ENCODE results near the gene TDRD3. TPM values are rescaled to one million over a fixed set of nuclear protein-coding genes. Genes with fewer than 3 reads are reported as not detected.

The TDRD3 gene
- total RNA-seq, 1 experiment from 2014 or later, result 21.4 TPM

DNA sequence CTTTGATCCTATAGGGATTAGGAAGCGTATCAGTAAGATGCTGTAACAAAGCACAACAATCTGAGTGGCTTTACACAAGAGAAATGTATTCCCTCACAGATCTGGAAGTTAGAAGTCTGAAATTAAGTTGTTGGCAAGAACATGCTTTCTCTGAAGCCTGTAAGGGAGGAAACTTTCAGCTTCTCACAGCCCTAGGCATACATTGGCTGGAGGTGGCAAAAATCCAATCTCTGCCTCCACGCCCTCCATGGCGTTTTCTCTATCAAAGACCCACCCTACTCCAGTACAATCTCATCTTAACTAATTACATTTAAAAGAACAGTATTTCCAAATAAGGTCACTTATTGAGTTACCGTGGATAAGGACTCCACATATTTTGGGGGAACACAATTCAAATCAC, 211.9 kb downstream of the TDRD3 start:
- CTCF ChIA-PET, result interaction anchor here (0.7 kb wide), 1 partner anchor 645 kb away, joined by 4 read pairs; no protein-coding TSS in a partner anchor
- intact Hi-C loops (cut with micrococcal nuclease), result no loop called here
- H3K4me3 Mint-ChIP-seq (ENCODE audit: unreplicated experiment), result no peak overlapping the region
- no peaks in the 10 kb centered on the region for H3K9me3 Mint-ChIP-seq (ENCODE audit: unreplicated experiment)
- TF ChIP-seq, protein P1, sequence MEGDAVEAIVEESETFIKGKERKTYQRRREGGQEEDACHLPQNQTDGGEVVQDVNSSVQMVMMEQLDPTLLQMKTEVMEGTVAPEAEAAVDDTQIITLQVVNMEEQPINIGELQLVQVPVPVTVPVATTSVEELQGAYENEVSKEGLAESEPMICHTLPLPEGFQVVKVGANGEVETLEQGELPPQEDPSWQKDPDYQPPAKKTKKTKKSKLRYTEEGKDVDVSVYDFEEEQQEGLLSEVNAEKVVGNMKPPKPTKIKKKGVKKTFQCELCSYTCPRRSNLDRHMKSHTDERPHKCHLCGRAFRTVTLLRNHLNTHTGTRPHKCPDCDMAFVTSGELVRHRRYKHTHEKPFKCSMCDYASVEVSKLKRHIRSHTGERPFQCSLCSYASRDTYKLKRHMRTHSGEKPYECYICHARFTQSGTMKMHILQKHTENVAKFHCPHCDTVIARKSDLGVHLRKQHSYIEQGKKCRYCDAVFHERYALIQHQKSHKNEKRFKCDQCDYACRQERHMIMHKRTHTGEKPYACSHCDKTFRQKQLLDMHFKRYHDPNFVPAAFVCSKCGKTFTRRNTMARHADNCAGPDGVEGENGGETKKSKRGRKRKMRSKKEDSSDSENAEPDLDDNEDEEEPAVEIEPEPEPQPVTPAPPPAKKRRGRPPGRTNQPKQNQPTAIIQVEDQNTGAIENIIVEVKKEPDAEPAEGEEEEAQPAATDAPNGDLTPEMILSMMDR (IDR thresholded peaks at IDR 0.05; ENCODE audit: unreplicated experiment), result no peak
- no peak for DNase-seq (ENCODE audit: unreplicated experiment)
- no TSS peak for BruUV-seq (replicated peaks)
- POLR2A ChIA-PET, result no interaction called here
- H3K36me3 Mint-ChIP-seq (ENCODE audit: insufficient read depth, unreplicated experiment), result no peaks in the 10 kb centered on the region
- peaks cover 90% of the 10 kb centered on the region for H3K27me3 Mint-ChIP-seq (ENCODE audit: insufficient read depth, unreplicated experiment)
- H3K27ac Mint-ChIP-seq (ENCODE audit: low read depth, unreplicated experiment), result no peak overlapping the region
- H3K4me1 Mint-ChIP-seq (ENCODE audit: insufficient read depth, unreplicated experiment), result no peaks in the 10 kb centered on the region

DNA sequence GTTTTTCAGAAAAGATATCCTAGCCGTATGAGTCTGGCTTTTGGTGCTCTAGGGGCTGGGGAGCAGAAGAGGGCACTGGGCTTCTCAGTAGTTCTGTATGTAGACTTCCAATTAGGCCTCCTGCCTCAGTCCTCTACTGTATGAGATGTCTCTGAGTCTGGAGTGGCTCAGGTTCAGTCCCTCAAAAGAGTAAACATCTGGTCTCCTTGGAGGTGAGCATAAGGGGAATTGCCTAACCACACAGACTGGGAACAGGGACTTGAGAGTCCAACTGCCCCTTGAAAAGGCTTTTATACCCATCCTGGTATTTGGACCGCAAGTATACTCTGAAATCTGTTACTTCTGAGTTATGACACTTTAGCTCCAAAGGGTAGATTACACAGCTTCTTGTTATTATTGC, 214.5 kb downstream of the TDRD3 start:
- Mint-ChIP-seq H3K36me3 (ENCODE audit: insufficient read depth, unreplicated experiment) (no peaks in the 10 kb centered on the region), H3K27me3 (ENCODE audit: insufficient read depth, unreplicated experiment) (peaks cover 92% of the 10 kb centered on the region), H3K4me1 (ENCODE audit: insufficient read depth, unreplicated experiment) (no peaks in the 10 kb centered on the region), H3K27ac (ENCODE audit: low read depth, unreplicated experiment) (no peak overlapping the region), H3K9me3 (ENCODE audit: unreplicated experiment) (no peaks in the 10 kb centered on the region), H3K4me3 (ENCODE audit: unreplicated experiment) (no peak overlapping the region)
- DNase-seq (ENCODE audit: unreplicated experiment), result no peak
- ChIA-PET POLR2A (no interaction called here), CTCF (interaction anchor here (0.9 kb wide), 1 partner anchor 15 kb away, joined by 4 read pairs; no protein-coding TSS in a partner anchor)
- intact Hi-C loops (cut with micrococcal nuclease), result no loop called here
- TF ChIP-seq, protein P1 (IDR thresholded peaks at IDR 0.05; ENCODE audit: unreplicated experiment), result no peak
- no TSS peak for BruUV-seq (replicated peaks)

DNA sequence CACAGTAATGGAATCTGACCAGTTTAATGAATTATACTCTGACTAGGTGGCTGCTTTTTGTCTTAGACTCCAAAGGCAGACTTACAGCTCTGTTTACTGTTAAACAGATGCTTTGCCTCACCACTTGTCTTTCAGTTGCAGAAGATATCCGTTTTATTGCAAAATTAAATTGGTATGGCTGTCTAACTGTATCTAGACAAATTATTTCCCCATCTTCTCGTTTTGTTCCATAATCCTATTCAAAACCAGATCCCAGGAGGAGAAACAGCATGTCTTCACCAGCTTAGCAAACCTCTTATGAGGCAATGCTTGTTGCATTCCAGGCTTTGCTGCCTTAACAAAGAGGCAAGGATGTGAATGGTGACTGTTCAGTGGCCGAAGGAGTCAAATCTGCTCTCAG, 215.6 kb downstream of the TDRD3 start:
- no peak for DNase-seq (ENCODE audit: unreplicated experiment)
- H3K27me3 Mint-ChIP-seq (ENCODE audit: insufficient read depth, unreplicated experiment), result peaks cover 98% of the 10 kb centered on the region
- H3K36me3 Mint-ChIP-seq (ENCODE audit: insufficient read depth, unreplicated experiment), result no peaks in the 10 kb centered on the region
- TF ChIP-seq, protein P1 (IDR thresholded peaks at IDR 0.05; ENCODE audit: unreplicated experiment), result no peak
- no peaks in the 10 kb centered on the region for H3K4me1 Mint-ChIP-seq (ENCODE audit: insufficient read depth, unreplicated experiment)
- H3K27ac Mint-ChIP-seq (ENCODE audit: low read depth, unreplicated experiment), result no peak overlapping the region
- H3K9me3 Mint-ChIP-seq (ENCODE audit: unreplicated experiment), result no peaks in the 10 kb centered on the region
- H3K4me3 Mint-ChIP-seq (ENCODE audit: unreplicated experiment), result no peak overlapping the region
- ChIA-PET CTCF (interaction anchor here (0.7 to 1.0 kb wide), 3 partner anchors 13 to 680 kb away, joined by 3 to 4 read pairs (median 3); no protein-coding TSS in a partner anchor), POLR2A (interaction anchor here (1.0 kb wide), 1 partner anchor 16 kb away, joined by 3 read pairs; no protein-coding TSS in a partner anchor)
- intact Hi-C loops (cut with micrococcal nuclease), result no loop called here
- BruUV-seq (replicated peaks), result no TSS peak

DNA sequence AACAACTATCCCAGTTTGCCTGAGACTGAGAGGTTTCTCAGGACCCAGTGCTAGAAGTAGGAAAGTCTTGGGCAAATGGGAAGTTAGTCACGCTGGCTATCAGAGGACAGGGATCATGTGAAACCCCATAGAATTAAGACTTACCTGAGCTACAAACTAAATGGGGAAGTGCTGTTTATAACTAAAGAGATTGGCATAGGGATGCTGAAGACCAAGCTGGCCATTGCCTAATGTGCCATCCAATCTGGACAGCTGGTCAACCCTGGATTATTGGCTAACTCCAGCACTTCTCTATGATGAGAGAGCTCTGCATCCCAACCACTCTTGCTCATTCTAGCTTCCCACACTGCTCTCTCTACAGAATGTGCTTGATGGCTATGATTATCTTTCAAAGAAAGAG, 216.1 kb downstream of the TDRD3 start:
- peaks cover 97% of the 10 kb centered on the region for H3K27me3 Mint-ChIP-seq (ENCODE audit: insufficient read depth, unreplicated experiment)
- no peaks in the 10 kb centered on the region for H3K4me1 Mint-ChIP-seq (ENCODE audit: insufficient read depth, unreplicated experiment)
- no peak overlapping the region for H3K27ac Mint-ChIP-seq (ENCODE audit: low read depth, unreplicated experiment)
- no peak overlapping the region for H3K4me3 Mint-ChIP-seq (ENCODE audit: unreplicated experiment)
- no peak for DNase-seq (ENCODE audit: unreplicated experiment)
- H3K36me3 Mint-ChIP-seq (ENCODE audit: insufficient read depth, unreplicated experiment), result no peaks in the 10 kb centered on the region
- no peaks in the 10 kb centered on the region for H3K9me3 Mint-ChIP-seq (ENCODE audit: unreplicated experiment)
- POLR2A ChIA-PET, result interaction anchor here (0.7 to 1.0 kb wide), 2 partner anchors 16 to 1419 kb away, joined by 3 to 4 read pairs; no protein-coding TSS in a partner anchor
- CTCF ChIA-PET, result interaction anchor here (0.5 to 1.4 kb wide), 4 partner anchors 14 to 648 kb away, joined by 3 to 5 read pairs (median 3); no protein-coding TSS in a partner anchor
- intact Hi-C loops (cut with micrococcal nuclease), result no loop called here
- no TSS peak for BruUV-seq (replicated peaks)
- TF ChIP-seq, protein P1 (IDR thresholded peaks at IDR 0.05; ENCODE audit: unreplicated experiment), result no peak
